NCI-H2029 (cell line): ENCODE results near the gene LYPD4.
"Not testable (repeated sequence)": the region's sequence is repeated elsewhere in the genome, so short reads cannot be mapped to it uniquely, and the experiment has no call there.

Source experiments
- DNase-seq: peaks from one replicate; lab custom pipeline; 2025; lab: John Stamatoyannopoulos, UW

Gene LYPD4

DNA sequence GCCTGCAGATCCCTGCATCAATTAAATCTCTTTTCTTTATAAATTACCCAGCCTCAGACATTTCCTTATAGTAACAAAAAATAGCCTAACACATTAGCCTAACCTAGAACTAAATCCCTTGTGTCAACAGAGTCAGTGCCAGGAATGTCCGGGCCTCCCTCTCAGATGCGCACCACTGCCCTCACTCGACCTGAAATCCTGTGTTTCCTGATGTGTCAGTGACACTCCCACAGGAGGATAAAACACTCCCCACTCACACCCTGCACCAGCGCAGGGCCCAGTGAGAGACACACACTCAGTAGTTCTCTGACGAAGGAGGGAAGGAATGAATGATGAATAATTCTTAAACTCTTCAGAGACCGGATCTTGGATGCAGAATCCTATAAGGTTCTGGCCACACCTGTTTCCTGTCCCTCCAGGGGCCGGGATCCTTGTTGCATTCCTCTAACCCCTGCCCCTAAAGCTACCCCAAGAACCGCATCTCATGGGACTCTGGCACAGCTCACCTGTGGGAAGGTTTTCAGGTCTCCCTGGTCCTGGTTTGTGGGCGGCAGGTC lies 45.0 kb downstream of the LYPD4 start:
- DNase-seq, result peak; percentile 67

DNA sequence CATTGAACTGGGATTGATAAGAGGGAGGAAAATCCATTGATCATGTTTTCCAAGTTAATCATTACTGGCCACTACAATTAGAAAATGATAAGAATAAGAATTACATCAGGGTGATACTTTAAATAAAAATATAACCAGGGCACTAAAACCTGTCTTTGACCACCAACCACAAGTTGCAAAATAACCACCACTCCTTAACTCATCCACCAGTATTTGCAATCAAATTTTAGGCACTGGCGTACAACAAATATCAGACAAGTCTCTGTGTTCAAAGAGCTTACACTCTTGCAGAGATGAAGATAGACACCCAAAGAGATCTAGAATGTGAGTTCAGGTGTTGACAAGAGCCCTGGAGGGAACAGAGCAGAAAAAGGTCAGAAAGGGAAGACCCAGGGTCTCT lies 47.6 kb downstream of the LYPD4 start:
- DNase-seq, result no peak

DNA sequence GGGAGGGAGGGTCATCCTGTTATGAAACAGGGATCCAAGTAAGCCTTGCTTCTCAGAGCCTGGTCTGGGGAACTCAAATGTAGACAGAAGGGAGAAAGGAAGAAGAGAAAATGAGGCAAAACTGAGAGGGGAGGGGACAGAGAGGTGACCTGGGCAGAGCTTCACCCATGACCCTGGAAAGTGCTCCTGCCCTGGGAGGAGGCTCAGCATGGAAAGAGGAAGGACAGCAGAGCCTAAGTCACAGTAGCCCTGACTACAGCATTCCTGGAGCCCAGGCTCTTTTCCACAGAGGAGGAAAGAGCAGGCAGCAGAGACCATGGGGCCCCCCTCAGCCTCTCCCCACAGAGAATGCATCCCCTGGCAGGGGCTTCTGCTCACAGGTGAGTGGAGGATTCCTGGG lies 48.1 kb downstream of the LYPD4 start, which contains the start of gene CEACAM3:
TSS of gene CEACAM3 (plus strand) at position 226 of the 400 bp plus-strand sequence. CDS start at position 317, 91 bp downstream.
- DNase-seq, result no peak

DNA sequence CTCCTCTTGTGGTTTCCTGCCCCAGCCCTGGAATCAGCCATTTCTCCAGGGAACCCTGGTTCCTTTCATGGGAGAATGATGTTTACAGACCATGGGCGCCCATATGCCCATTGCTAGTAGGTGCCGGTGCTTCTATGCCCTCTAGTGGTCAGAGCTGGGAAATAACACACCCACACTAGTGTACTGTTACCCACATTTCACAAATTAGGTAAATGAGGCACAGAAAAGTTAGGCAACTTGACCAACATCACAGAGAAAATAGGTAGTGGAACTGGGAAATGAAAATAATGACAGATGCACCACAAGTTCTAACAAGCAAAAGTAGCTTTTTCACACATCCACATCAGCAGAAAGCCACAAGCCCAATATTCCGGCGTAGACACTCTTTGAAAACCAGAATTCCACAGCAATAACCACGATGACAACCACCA lies 49.4 kb downstream of the LYPD4 start:
- peak; percentile 55 for DNase-seq

DNA sequence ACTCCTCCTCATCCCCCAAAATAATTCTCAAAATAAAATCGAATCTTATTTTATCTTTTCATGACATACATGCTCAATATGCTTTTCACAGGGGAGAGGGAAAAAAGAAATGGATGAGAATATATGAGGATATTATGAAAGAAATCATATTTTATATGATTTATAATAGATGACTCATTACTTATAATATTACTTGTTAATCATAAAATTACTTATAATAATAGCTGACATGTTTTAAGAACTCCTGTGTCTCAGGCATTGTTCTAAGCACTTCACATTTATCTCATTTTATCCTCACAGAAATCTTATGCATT lies 51.1 kb downstream of the LYPD4 start:
- no peak for DNase-seq

DNA sequence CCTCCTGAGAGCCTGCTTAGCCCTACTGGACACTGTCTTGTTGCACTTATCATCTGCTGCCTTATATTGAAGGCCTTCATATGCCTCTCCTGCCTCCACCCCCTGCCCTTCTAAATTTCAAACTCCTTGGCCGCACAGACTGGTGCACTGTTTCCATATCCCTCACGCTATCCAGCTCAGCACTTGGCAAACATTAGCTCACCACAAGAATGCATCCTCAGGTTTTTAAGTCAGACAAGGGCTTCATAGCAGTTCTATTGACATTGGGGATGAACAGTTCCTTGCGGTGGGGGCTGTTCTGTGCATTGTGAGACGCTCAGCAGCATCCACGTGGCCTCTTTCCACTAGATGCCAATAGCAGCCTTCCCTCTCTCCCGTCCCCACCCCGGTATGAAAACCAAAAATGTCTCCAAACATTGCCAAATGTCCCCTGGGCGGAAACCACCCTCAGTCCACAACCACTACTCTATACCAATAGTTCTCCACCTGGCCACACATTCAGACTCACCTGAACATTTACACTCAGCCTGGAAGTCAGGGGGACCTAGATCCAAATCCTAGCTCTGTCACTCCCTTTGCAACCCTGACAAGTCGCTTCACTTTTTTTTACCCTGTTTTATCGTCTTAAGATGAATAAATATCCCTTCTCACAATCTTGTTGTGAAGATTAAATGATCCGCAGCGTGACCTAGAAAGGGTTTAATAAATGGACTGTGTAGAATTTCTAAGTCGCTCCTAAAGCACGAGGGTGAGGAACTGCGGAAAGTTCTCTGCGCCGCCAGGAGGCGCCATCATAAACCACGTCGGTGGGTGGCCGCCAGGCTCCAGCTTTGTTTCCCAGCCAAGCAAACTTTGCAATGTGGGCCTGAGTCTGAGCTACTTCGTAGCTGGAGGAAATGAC lies 51.7 kb downstream of the LYPD4 start:
- DNase-seq, result peak; percentile 44

DNA sequence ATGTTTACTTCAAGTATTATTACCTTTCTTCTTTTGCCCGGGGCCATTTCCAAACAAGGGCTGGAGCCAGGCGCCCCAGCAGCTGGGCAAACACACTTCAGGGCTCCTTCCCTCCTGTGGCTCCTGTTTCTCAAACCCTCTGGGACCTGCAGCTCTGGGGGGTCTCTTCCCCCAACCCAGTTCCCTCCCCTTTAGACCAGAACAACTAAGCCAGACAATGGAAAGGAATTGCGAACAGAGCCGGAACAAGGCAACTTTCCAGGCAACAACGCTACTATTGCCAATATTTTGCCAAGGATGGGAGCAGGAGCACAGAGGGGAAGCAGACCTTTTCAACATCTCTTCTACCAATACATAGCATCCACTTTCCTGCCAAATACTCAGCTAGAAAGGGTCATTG lies 55.4 kb downstream of the LYPD4 start:
- DNase-seq, result peak; percentile 56

DNA sequence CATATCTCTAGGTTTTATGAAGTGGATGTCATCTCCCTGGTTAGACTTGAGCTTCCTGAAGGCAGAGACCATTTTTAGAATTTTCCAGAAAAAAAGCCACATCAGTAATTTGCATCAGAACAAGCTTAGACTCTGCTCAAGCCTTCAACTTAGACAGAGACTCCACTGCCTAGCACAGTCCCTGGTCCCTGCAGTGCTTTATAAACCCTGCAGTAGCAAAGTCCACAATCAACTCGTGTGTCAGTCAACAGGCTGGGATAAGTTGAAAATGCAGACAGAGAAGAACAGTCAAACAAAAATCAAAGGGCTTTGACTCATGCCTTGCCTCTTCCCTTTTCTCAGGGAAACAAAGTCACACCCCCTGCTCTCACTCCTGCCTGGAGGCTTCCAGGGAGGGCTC lies 56.0 kb downstream of the LYPD4 start:
- not testable (repeated sequence) for DNase-seq
